GM12865 (cell line): Measurements from ENCODE around the gene BRMS1L.
A peak's percentile ranks its signal among the peaks of the same experiment; 100 is the strongest.
"Not testable (repeated sequence)": the region's sequence is repeated elsewhere in the genome, so short reads cannot be mapped to it uniquely, and the experiment has no call there.

Experiments used
- DNase-seq: peaks from one replicate; pipeline ENCODE4 v3.0.0; 2010; ENCODE audit warnings: low read depth
- H3K4me3 ChIP-seq: 2 replicates; pipeline ENCODE4 v1.5.1; 2011; ENCODE audit warnings: mild to moderate bottlenecking, low read depth, low read length, control low read depth
- CTCF ChIP-seq: IDR thresholded peaks from 2 replicates; pipeline ENCODE4 v1.5.1; 2011; ENCODE audit warnings: low read length, control low read depth, low read depth, inconsistent platforms; ENCODE audit not compliant: insufficient read depth; ENCODE audit errors: missing control alignments

Gene BRMS1L, protein sequence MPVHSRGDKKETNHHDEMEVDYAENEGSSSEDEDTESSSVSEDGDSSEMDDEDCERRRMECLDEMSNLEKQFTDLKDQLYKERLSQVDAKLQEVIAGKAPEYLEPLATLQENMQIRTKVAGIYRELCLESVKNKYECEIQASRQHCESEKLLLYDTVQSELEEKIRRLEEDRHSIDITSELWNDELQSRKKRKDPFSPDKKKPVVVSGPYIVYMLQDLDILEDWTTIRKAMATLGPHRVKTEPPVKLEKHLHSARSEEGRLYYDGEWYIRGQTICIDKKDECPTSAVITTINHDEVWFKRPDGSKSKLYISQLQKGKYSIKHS

DNA sequence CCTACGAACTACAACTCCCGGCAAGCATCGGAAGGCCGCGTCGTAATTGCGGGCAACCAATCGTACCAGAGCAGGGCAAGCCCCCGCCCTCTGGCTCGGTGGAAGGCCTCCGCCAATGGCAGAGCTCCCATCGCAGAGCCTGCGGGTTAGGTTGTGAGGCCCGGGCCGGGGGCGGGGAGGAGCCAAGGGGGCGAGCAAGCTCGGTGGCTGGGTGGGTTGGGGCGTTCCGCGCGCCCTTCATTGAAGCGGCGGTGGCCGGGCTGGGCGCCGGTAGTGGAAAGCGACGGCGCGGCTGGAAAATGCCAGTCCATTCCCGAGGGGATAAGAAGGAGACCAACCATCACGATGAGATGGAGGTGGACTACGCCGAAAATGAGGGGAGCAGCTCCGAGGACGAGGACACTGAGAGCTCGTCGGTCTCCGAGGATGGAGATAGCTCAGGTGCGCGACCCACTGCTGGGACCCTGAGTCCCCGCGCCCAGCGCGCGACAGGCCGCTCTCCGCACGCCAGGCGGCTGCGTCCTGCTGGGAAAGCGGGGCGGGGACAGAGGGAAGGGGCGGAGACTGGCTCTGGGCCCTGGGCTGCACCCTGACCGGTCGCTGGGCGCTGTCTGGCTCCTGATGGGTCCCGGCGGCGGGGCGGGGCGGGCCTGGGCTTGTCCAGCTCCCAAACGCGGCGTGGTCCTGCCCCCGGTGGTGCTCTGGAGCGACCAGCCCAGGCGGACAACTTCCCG, at the start of gene BRMS1L:
BRMS1L (plus strand) TSS at position 121 of the 734 bp plus-strand sequence; CDS start at position 300, 179 bp downstream.
- DNase-seq, result peak; percentile 99
- peak within 1 kb of the TSS; percentile 85 for H3K4me3 ChIP-seq
- no peak for TF ChIP-seq CTCF

DNA sequence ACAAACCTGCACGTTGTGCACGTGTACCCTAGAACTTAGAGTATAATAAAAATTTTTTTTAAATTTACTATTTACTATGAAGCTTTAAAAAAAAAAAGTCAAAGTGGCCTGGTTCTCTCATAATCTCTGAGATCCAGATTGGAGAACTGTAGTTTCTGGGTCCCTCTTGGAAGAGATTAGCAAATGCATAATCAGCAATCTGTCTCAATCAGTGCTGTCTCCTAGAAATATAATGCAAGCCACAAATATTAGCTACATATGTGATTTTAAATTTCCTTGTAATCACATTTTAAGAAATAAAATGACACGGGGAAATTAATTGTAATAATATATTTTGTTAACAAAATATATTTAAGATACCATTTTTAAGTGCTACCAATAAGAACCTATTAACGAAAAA, 49.3 kb upstream of the BRMS1L start:
- H3K4me3 ChIP-seq, result no peak overlapping the region
- no peak for DNase-seq
- TF ChIP-seq CTCF, result no peak

DNA sequence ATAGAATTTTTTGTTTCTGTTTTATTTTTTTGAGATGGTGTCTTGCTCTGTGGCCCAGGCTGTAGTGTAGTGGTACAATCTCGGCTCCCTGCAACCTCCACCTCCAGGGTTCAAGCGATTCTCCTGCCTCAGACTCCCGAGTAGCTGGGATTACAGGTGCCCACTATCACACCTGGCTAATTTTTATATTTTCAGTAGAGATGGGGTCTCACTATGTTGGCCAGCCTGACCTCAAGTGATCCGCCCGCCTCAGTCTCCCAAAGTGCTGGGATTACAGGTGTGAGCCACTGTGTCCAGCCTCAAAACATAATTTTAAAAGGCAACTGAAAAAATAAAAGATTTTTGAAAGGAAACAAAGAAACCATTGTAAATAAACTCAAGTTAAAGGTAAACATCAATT, 48.6 kb upstream of the BRMS1L start:
- not testable (repeated sequence) for DNase-seq, H3K4me3 ChIP-seq

GRCh38 chr14:35779368-35779767, 46.8 kb upstream of the BRMS1L start:
- H3K4me3 ChIP-seq, result no peak overlapping the region
- no peak for TF ChIP-seq CTCF
- DNase-seq, result no peak

DNA sequence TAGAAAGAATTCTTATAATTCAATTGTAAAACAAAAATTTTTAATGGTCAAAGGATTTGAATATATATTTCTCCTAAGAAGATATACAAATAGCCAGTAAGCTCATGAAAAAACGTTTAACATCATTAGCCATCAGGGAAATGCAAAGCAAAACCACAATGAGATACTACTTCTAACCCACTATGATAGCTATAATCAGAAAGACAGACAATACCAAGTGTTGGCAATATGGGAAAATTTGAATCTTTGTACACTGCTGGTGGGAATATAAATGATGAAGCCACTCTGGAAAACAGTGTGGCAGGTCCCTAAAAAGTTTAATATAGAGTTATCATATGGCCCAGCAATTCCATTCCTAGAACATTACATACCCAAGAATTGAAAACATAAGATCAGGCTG, 42.4 kb upstream of the BRMS1L start:
- DNase-seq, result no peak
- no peak overlapping the region for H3K4me3 ChIP-seq
- no peak for TF ChIP-seq CTCF

DNA sequence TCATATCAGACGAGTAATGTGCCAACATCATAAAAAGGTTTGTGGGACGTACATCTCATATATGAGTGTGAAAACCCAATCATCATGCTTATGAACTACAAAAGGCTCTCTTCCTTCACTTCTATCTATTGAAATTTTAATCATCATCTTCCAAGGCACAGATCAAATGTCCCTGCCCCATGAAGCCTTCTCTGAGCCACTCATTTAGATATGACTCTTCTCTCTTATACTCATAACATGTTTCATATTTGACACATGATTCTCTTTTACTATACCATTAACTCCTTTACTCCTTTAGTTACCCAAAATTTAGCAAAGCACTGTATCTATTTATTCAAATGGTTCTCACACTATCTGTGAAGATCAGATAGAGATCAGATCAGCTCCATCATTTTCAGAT, 39.3 kb upstream of the BRMS1L start:
- no peak for DNase-seq
- H3K4me3 ChIP-seq, result no peak overlapping the region
- no peak for TF ChIP-seq CTCF

DNA sequence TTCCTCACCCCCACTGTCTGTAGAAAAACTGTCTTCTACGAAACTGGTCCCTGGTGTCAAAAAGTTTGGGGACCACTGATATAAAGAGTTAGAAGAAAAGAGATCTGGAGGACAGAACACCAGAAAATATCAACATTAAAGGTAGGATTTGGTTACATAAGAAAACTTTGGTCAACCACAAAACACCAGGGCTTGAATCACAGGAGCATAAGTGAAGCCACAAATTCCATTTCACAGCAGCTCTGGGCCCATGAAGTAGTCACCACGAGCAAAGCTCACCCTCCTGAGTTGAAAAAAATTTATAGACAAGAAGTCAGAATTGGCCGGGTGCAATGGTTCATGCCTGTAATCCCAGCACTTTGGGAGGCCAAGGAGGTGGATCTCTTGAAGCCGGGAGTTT, 36.5 kb upstream of the BRMS1L start:
- peak; percentile 5 for DNase-seq
- TF ChIP-seq CTCF, result no peak

More for the DNA sequence above, 36.5 kb upstream of the BRMS1L start:
- no peak overlapping the region for H3K4me3 ChIP-seq
